Tibial artery (tissue), 4 donors: ENCODE measurements around the gene NAA11.

Experiments used
- DNase-seq, 2 donors: peaks; one replicate each; pipeline ENCODE4 v3.0.0-alpha.2; 2019
- H3K27ac ChIP-seq, 2 donors: fragments of 200-600 bp; sonication (generic) in 1 of 2; 1 replicate in 1 of 2; 2 replicates in 1 of 2; pipeline ENCODE4 v1.5.1; 2018 to 2019; ENCODE audit warnings: mild to moderate bottlenecking in 1 of 2
- H3K27me3 ChIP-seq, 2 donors: fragments of 200-600 bp; sonication (generic) in 1 of 2; one replicate each; pipeline versions ENCODE4 v1.5.1 to v1.6.0; 2016 to 2019
- H3K36me3 ChIP-seq, 3 donors: fragments of 200-600 bp; sonication (generic) in 2 of 3; one replicate each; pipeline ENCODE4 v1.5.1; 2016 to 2019; ENCODE audit warnings: mild to moderate bottlenecking in 2 of 3
- H3K4me1 ChIP-seq, 4 donors: fragments of 200-600 bp; sonication (generic) in 2 of 4; 1 replicate in 3 of 4; 2 replicates in 1 of 4; pipeline ENCODE4 v1.5.1; 2016 to 2019
- H3K4me3 ChIP-seq, 2 donors: fragments of 200-600 bp; sonication (generic) in 1 of 2; 1 replicate in 1 of 2; 2 replicates in 1 of 2; pipeline ENCODE4 v1.5.1; 2018 to 2019; ENCODE audit warnings: mild to moderate bottlenecking in 2 of 2
- H3K9me3 ChIP-seq, 3 donors: fragments of 200-600 bp; sonication (generic) in 1 of 3; one replicate each; pipeline ENCODE4 v1.5.1; 2016 to 2019
- CTCF ChIP-seq, 2 experiments: fragments of 200-600 bp in 1 of 2; fragments of 450-650 bp in 1 of 2; IDR thresholded peaks; one replicate each; pipeline ENCODE4 v1.5.1; 2017 to 2019; ENCODE audit warnings: antibody characterized with exemption in 2 of 2, mild to moderate bottlenecking in 1 of 2, moderate library complexity in 1 of 2
- intact Hi-C: fragments of 100-400 bp; cut with DNase I; formaldehyde crosslinking; loops from one replicate; pipeline ENCODE4 v1.15.0; 2023; ENCODE audit warnings: low total_unique reads

NAA11 gene

DNA sequence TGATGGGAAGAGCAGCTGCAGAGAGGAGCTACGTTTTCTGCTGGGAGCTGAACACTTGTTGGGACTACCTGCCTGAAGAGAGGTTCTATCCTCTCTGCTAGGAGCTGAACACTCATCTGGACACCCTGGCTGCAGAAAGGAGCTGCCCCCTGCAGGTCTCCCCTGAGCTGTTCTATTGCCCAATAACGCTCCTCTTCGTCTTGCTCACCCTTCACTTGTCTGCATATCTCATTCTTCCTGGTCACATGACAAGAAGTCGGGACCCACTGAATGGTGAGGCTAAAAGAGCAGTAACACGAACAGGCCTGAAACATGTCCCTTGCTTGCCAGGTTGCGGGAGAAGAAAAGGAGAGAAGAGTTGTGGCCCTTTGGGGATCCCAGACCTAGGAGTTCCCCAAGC lies 27.8 kb downstream of the NAA11 start:
- no peaks in the 10 kb centered on the region for H3K36me3 ChIP-seq
- H3K4me1 ChIP-seq = peaks cover 0 to 5% (median 0%) of the 10 kb centered on the region in 4 donors
- intact Hi-C loops = no loop called here
- H3K4me3 ChIP-seq = no peak overlapping the region
- no peak overlapping the region for H3K27ac ChIP-seq
- TF ChIP-seq CTCF (IDR thresholded peaks at IDR 0.05) = no peak
- H3K27me3 ChIP-seq = no peaks in the 10 kb centered on the region
- H3K9me3 ChIP-seq = no peaks in the 10 kb centered on the region
- DNase-seq = no peak

DNA sequence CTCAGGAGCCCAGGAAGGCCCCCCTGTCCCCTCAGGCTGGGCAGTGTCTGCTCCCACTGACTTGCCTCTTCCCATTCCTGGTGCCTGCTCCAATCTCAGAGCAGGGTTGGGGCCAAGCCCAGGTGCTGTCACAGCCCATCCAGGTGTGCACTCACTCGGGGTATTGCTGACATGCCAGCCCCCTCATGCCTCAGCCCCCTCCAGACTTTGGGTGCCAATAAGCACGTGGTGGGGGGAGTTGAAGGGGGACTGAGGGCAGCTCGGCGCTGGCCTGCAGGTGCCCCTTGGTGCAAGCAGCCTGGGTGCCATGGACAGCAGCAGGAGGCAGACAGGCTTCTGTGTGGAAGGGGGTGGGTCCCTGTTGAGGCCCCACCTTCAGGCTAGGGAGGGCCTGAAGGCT lies 28.4 kb downstream of the NAA11 start:
- intact Hi-C loops = no loop called here
- H3K9me3 ChIP-seq = no peaks in the 10 kb centered on the region
- no peaks in the 10 kb centered on the region for H3K27me3 ChIP-seq
- H3K4me3 ChIP-seq = no peak overlapping the region
- DNase-seq = no peak
- H3K4me1 ChIP-seq = peaks cover 0 to 5% (median 0%) of the 10 kb centered on the region in 4 donors
- H3K27ac ChIP-seq = no peak overlapping the region
- no peak for TF ChIP-seq CTCF (IDR thresholded peaks at IDR 0.05)
- H3K36me3 ChIP-seq = no peaks in the 10 kb centered on the region

DNA sequence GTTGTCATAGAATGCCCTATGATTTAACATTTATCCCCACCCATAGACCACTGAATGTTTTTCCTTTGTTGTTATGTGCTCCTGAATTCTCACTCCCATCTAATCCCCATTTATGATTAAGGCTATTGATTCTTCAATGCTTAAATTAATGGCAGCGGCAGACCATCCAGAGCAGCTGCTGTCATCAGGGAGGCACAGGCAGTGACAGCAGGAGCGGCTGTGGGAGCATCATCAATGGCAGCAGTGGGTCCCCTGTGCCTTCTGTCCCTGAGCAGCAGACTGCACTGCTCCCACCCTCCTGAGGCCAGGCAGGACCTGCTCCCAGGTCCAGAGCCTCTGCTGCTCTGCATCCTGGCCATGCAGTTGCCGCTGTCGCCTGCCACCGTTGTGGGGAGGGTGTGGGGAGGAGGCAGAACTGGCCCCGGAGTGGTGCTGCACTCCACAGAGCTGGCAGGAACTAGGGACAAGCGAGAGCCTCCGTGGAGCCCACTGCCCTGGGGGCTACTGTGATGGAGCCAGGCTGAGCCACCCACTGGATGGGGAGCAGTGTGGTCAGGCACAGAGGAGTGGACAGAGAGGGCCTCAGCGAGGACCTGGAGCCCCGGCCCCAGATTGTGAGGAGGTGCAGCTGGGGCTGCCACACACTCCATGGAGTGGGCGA lies 29.0 kb downstream of the NAA11 start:
- intact Hi-C loops = no loop called here
- Histone ChIP-seq H3K4me1 (peaks cover 0 to 5% (median 0%) of the 10 kb centered on the region in 4 donors), H3K4me3 (no peak overlapping the region), H3K27ac (no peak overlapping the region), H3K9me3 (no peaks in the 10 kb centered on the region), H3K27me3 (no peaks in the 10 kb centered on the region), H3K36me3 (no peaks in the 10 kb centered on the region)
- peak in 1 of 2 donors; percentile 54 for DNase-seq
- TF ChIP-seq CTCF (IDR thresholded peaks at IDR 0.05) = no peak

DNA sequence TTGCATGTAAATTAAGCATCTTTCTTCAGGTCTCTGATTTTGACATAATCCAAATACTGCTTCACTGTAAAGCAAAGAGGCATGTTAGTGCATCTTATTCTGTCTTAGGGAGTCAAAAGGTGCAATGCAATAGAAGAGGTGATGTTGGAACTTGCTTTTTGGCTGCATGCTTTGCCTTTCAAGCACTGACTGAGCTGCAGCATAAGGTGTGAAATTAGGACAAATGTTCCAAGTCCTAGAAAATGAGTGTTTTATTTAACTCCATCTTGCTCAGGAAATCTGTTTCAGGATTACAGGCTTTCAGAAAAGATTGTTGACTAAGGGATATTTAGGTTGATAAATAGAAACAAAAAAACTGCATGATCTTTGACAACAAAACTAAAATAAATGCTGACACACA lies 30.8 kb downstream of the NAA11 start:
- intact Hi-C loops = no loop called here
- Histone ChIP-seq H3K27ac (no peak overlapping the region), H3K36me3 (no peaks in the 10 kb centered on the region), H3K9me3 (no peaks in the 10 kb centered on the region), H3K27me3 (no peaks in the 10 kb centered on the region), H3K4me1 (peaks cover 0 to 5% (median 0%) of the 10 kb centered on the region in 4 donors), H3K4me3 (no peak overlapping the region)
- no peak for TF ChIP-seq CTCF (IDR thresholded peaks at IDR 0.05)
- DNase-seq = no peak

- intact Hi-C loops = no loop called here
- TF ChIP-seq CTCF (IDR thresholded peaks at IDR 0.05) = no peak
- Histone ChIP-seq H3K36me3 (no peaks in the 10 kb centered on the region), H3K9me3 (no peaks in the 10 kb centered on the region), H3K27me3 (no peaks in the 10 kb centered on the region), H3K27ac (no peak overlapping the region), H3K4me3 (no peak overlapping the region), H3K4me1 (peaks cover 0 to 5% (median 0%) of the 10 kb centered on the region in 4 donors)
- DNase-seq = no peak
Measured at GRCh38 chr4:79294064-79294463, 31.8 kb downstream of the NAA11 start.

GRCh38 chr4:79292008-79292407 lies 33.9 kb downstream of the NAA11 start:
- Histone ChIP-seq H3K27ac (no peak overlapping the region), H3K4me3 (no peak overlapping the region), H3K36me3 (no peaks in the 10 kb centered on the region), H3K27me3 (no peaks in the 10 kb centered on the region), H3K9me3 (no peaks in the 10 kb centered on the region), H3K4me1 (peaks cover 0 to 5% (median 0%) of the 10 kb centered on the region in 4 donors)
- DNase-seq = no peak
- intact Hi-C loops = no loop called here
- TF ChIP-seq CTCF (IDR thresholded peaks at IDR 0.05) = no peak
